Measurements from ENCODE around the gene SPATA2L. TPM values are rescaled to one million over a fixed set of nuclear protein-coding genes. Genes with fewer than 3 reads are reported as not detected.

Gene SPATA2L
- total and polyA plus RNA-seq, 8 donors: 9.7 to 41.4 (median 12.8) TPM; not detected in 1

DNA sequence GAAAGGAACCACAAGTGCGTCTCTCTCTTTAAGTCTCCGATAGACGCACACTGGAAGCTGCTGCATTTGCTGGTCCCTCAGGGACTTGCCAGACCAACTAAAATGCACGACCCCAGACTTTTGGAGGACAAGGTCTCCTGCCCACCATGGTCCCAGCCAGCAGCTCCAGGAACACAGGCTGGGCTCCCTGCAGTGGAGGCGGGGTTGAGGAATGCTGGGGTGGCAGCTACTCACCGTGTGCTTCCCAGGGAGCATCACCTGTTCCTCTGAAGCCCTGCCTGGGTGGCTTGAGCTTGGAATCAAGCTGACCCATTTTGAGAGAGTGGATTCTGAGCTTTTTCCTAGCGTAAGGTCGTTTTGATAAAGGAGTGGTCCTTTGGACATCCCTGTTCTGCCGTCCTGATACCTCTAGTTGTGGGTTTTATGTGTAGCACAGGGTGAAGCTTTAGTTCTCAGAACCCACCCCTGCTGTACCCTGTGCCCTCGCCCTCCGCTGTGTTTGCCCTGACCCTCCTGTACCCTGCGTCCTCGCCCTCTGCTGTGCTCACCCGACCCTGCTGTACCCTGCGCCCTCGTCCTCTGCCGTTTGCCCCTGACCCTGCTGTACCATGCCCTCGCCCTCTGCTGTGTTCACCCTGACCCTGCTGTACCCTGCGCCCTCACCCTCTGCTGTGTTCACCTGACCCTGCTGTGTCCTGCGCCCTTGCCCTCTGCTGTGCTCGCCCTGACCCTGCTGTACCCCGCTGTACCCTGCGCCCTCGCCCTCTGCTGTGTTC, 30.8 kb upstream of the SPATA2L start:
- 85 to 90% (median 89%) methylated on average over 18 to 24 of the region's 24 CpGs for WGBS, 5 donors
- no peaks in the 10 kb centered on the region for H3K9me3 ChIP-seq
- H3K4me3 ChIP-seq: no peak overlapping the region
- no peaks in the 10 kb centered on the region for H3K27me3 ChIP-seq
- no peak overlapping the region for H3K27ac ChIP-seq
- no peak for DNase-seq
- TF ChIP-seq, protein P1, sequence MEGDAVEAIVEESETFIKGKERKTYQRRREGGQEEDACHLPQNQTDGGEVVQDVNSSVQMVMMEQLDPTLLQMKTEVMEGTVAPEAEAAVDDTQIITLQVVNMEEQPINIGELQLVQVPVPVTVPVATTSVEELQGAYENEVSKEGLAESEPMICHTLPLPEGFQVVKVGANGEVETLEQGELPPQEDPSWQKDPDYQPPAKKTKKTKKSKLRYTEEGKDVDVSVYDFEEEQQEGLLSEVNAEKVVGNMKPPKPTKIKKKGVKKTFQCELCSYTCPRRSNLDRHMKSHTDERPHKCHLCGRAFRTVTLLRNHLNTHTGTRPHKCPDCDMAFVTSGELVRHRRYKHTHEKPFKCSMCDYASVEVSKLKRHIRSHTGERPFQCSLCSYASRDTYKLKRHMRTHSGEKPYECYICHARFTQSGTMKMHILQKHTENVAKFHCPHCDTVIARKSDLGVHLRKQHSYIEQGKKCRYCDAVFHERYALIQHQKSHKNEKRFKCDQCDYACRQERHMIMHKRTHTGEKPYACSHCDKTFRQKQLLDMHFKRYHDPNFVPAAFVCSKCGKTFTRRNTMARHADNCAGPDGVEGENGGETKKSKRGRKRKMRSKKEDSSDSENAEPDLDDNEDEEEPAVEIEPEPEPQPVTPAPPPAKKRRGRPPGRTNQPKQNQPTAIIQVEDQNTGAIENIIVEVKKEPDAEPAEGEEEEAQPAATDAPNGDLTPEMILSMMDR (IDR thresholded peaks at IDR 0.05): no peak
- intact Hi-C loops (cut with DNase I; ENCODE audit: low total_unique reads): no loop called here
- peaks cover 92 to 98% (median 97%) of the 10 kb centered on the region in 4 donors for H3K36me3 ChIP-seq
- no peaks in the 10 kb centered on the region for H3K4me1 ChIP-seq

GRCh38 chr16:89730610-89731234, 29.2 kb upstream of the SPATA2L start:
- Histone ChIP-seq H3K9me3 (no peaks in the 10 kb centered on the region), H3K27me3 (no peaks in the 10 kb centered on the region), H3K4me1 (peaks cover 0 to 14% (median 1%) of the 10 kb centered on the region in 4 donors), H3K27ac (no peak overlapping the region), H3K4me3 (no peak overlapping the region), H3K36me3 (peaks cover 80 to 98% (median 97%) of the 10 kb centered on the region in 4 donors)
- TF ChIP-seq POLR2AphosphoS5 (IDR thresholded peaks at IDR 0.05) (no peak), POLR2A (IDR thresholded peaks at IDR 0.05) (no peak), EP300 (IDR thresholded peaks at IDR 0.05) (no peak)
- TF ChIP-seq, protein P1 (IDR thresholded peaks at IDR 0.05): no peak
- no peak for DNase-seq
- intact Hi-C loops (cut with DNase I; ENCODE audit: low total_unique reads): no loop called here
- WGBS, 5 donors: 82 to 89% (median 84%) methylated on average over 14 to 22 of the region's 22 CpGs

- no peak for DNase-seq
- Histone ChIP-seq H3K27ac (no peak overlapping the region), H3K36me3 (peaks cover 73 to 98% (median 97%) of the 10 kb centered on the region in 4 donors), H3K27me3 (no peaks in the 10 kb centered on the region), H3K4me3 (no peak overlapping the region), H3K4me1 (peaks cover 0 to 21% (median 2%) of the 10 kb centered on the region in 4 donors), H3K9me3 (no peaks in the 10 kb centered on the region)
- intact Hi-C loops (cut with DNase I; ENCODE audit: low total_unique reads): no loop called here
- TF ChIP-seq, protein P1 (IDR thresholded peaks at IDR 0.05): no peak
- TF ChIP-seq POLR2A (IDR thresholded peaks at IDR 0.05) (no peak), EP300 (IDR thresholded peaks at IDR 0.05) (no peak), POLR2AphosphoS5 (IDR thresholded peaks at IDR 0.05) (no peak)
- 69 to 84% (median 79%) methylated on average over 10 to 14 of the region's 14 CpGs for WGBS, 5 donors
These were observed 28.5 kb upstream of the SPATA2L start for GRCh38 chr16:89729863-89730593.

DNA sequence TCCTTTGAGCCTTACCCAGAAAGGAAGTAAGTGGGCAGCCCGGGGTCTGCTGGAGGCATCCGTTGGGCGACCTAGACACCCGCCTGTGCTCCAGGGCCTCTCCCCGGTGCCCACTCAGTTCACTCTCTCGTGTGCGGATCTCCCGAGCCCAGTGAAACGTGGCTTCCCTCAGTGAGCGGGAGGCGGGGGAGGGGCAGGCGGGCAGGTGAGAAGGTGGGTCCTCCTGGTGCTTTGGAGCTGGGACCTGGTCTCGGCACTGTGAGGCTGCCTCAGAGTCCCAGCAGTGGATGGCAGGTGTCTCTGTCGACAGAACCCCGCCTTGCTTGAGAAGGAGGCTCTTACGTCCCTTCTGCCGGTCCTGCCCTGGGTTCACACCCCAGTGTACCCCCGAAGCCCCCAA, 27.8 kb upstream of the SPATA2L start:
- intact Hi-C loops (cut with DNase I; ENCODE audit: low total_unique reads): no loop called here
- Histone ChIP-seq H3K27ac (no peak overlapping the region), H3K27me3 (no peaks in the 10 kb centered on the region), H3K9me3 (no peaks in the 10 kb centered on the region), H3K36me3 (peaks cover 65 to 98% (median 96%) of the 10 kb centered on the region in 4 donors), H3K4me3 (no peak overlapping the region), H3K4me1 (peaks cover 0 to 28% (median 4%) of the 10 kb centered on the region in 4 donors)
- no peak for TF ChIP-seq POLR2A (IDR thresholded peaks at IDR 0.05)
- no peak for TF ChIP-seq EP300 (IDR thresholded peaks at IDR 0.05)
- no peak for TF ChIP-seq POLR2AphosphoS5 (IDR thresholded peaks at IDR 0.05)
- TF ChIP-seq, protein P1 (IDR thresholded peaks at IDR 0.05): no peak
- no peak for DNase-seq
- 90 to 94% (median 93%) methylated on average over 18 of the region's 18 CpGs for WGBS, 5 donors

Data from stomach (tissue), 9 donors.